HCT116 (cell line): ENCODE results near the gene C15orf61. TPM values are rescaled to one million over a fixed set of nuclear protein-coding genes. Genes with fewer than 3 reads are reported as not detected.

Source experiments
- ATAC-seq: fragments of 200-7000 bp; cut with Tn5 transposase; 2 replicates; pipeline ENCODE4 v1.9.1; 2020; ENCODE audit warnings: mild to moderate bottlenecking, moderate library complexity
- BruUV-seq: library from RNA; stranded (reverse); fragments of 400-500 nt; replicated peaks from 2 replicates; lab custom pipeline; 2021; lab: Mats Ljungman, UMichigan
- CTCF ChIA-PET: fragments of 300-600 bp; sonication (Branson Sonifier 250); formaldehyde crosslinking; loops from one replicate; lab custom pipeline; 2021; ENCODE audit warnings: antibody characterized with exemption; lab: Charles Lee
- POLR2A ChIA-PET: fragments of 300-600, 350-600 bp; sonication (Branson Sonifier 250); formaldehyde crosslinking; loops from one replicate; lab custom pipeline; 2021; ENCODE audit warnings: antibody characterized with exemption; lab: Charles Lee
- RAD21 ChIA-PET, 2 experiments: fragments of 300-600 bp; sonication (Branson Sonifier 250); formaldehyde crosslinking; loops; one replicate each; lab custom pipeline; 2023; ENCODE audit warnings: low total read pairs in 2 of 2; ENCODE audit not compliant: uncharacterized antibody in 2 of 2, unreplicated experiment in 2 of 2, low non-redundant PET in 1 of 2; lab: Charles Lee
- DNase-seq: peaks from one replicate; pipeline ENCODE4 v3.0.0-alpha.2; 2010; ENCODE audit warnings: low read depth, low spot score
- H2AFZ ChIP-seq: fragments of 200-600 bp; shearing (Covaris generic), sonication (generic); 2 replicates; pipeline ENCODE4 v1.6.1; 2017; ENCODE audit warnings: low read depth, mixed run types, mixed read lengths, antibody characterized with exemption, low read length; ENCODE audit not compliant: poor library complexity, severe bottlenecking
- H3K27ac ChIP-seq: 2 replicates; pipeline ENCODE4 v1.5.1; 2012; ENCODE audit warnings: low read depth, low read length
- H3K27me3 ChIP-seq: fragments of 200-600 bp; sonication (generic); 2 replicates; pipeline ENCODE4 v1.6.1; 2016; ENCODE audit warnings: mixed run types, low read length, mixed read lengths; ENCODE audit not compliant: insufficient read depth
- H3K36me3 ChIP-seq, 2 experiments: fragments of 200-500 bp in 1 of 2; fragments of 200-600 bp in 1 of 2; sonication (Bioruptor generic) in 1 of 2; sonication (generic) in 1 of 2; 2 replicates each; pipeline versions ENCODE4 v1.5.1 to v1.6.1; 2014 to 2016; ENCODE audit warnings: low read length in 2 of 2, inconsistent platforms in 1 of 2, mixed read lengths in 1 of 2, mixed run types in 1 of 2; ENCODE audit not compliant: insufficient read depth in 2 of 2, control insufficient read depth in 1 of 2
- H3K4me1 ChIP-seq, 2 experiments: fragments of 200-600 bp in 1 of 2; sonication (generic) in 1 of 2; 2 replicates each; pipeline versions ENCODE4 v1.5.1 to v1.6.1; 2012 to 2017; ENCODE audit warnings: low read length in 2 of 2, inconsistent platforms in 1 of 2, mild to moderate bottlenecking in 1 of 2, mixed read lengths in 1 of 2, mixed run types in 1 of 2, moderate library complexity in 1 of 2; ENCODE audit not compliant: insufficient read depth in 2 of 2, control insufficient read depth in 1 of 2
- H3K4me2 ChIP-seq: fragments of 200-600 bp; sonication (generic); 2 replicates; pipeline ENCODE4 v1.6.1; 2017; ENCODE audit warnings: mixed run types, low read length, mixed read lengths
- H3K4me3 ChIP-seq, 2 experiments: fragments of 200-600 bp in 1 of 2; sonication (generic) in 1 of 2; replicated peaks in 1 of 2; 2 replicates each; pipeline ENCODE4 v1.5.1; 2011 to 2016; ENCODE audit warnings: low read length in 2 of 2, control low read depth in 1 of 2, low read depth in 1 of 2, mild to moderate bottlenecking in 1 of 2, mixed read lengths in 1 of 2, mixed run types in 1 of 2
- H3K79me2 ChIP-seq: fragments of 200-600 bp; sonication (generic); 2 replicates; pipeline ENCODE4 v1.6.1; 2017; ENCODE audit warnings: mild to moderate bottlenecking, mixed run types, low read length, moderate library complexity, mixed read lengths; ENCODE audit not compliant: insufficient read depth
- H3K9ac ChIP-seq: fragments of 200-600 bp; sonication (generic); 2 replicates; pipeline ENCODE4 v1.6.1; 2016; ENCODE audit warnings: low read length, mixed read lengths
- H3K9me2 ChIP-seq: fragments of 200-600 bp; sonication (generic), shearing (Covaris generic); 2 replicates; pipeline ENCODE4 v1.6.1; 2017; ENCODE audit warnings: mixed run types, mild to moderate bottlenecking, moderate library complexity; ENCODE audit not compliant: insufficient read depth
- H3K9me3 ChIP-seq, 2 experiments: fragments of 200-500 bp in 1 of 2; fragments of 200-600 bp in 1 of 2; sonication (Bioruptor generic) in 1 of 2; sonication (generic) in 1 of 2; 2 replicates each; pipeline ENCODE4 v1.6.1; 2014 to 2017; ENCODE audit warnings: low read length in 2 of 2, mixed read lengths in 2 of 2, inconsistent platforms in 1 of 2, low read depth in 1 of 2, mild to moderate bottlenecking in 1 of 2, mixed run types in 1 of 2, moderate library complexity in 1 of 2; ENCODE audit not compliant: control insufficient read depth in 1 of 2, insufficient read depth in 1 of 2
- H4K20me1 ChIP-seq: fragments of 200-600 bp; sonication (generic), shearing (Covaris generic); 2 replicates; pipeline ENCODE4 v1.6.1; 2017; ENCODE audit warnings: mixed run types, mild to moderate bottlenecking, moderate library complexity; ENCODE audit not compliant: insufficient read depth
- CBX3 ChIP-seq: IDR thresholded peaks from 2 replicates; pipeline ENCODE4 v1.6.1; 2012; ENCODE audit warnings: low read depth
- CEBPB ChIP-seq: IDR thresholded peaks from 2 replicates; pipeline ENCODE4 v1.6.1; 2012; ENCODE audit warnings: low read depth
- EGR1 ChIP-seq: IDR thresholded peaks from 2 replicates; pipeline ENCODE4 v1.6.1; 2012; ENCODE audit warnings: low read depth
- ELF1 ChIP-seq: IDR thresholded peaks from 2 replicates; pipeline ENCODE4 v1.6.1; 2012; ENCODE audit warnings: low read depth, borderline replicate concordance
- EZH2 ChIP-seq: fragments of 200-600 bp; sonication (generic); IDR thresholded peaks from 2 replicates; pipeline ENCODE4 v1.6.1; 2017; ENCODE audit warnings: antibody characterized with exemption, mixed run types
- FOSL1 ChIP-seq: IDR thresholded peaks from 2 replicates; pipeline ENCODE4 v1.6.1; 2012; ENCODE audit warnings: low read depth
- MAX ChIP-seq: IDR thresholded peaks from 2 replicates; pipeline ENCODE4 v1.6.1; 2012
- POLR2A ChIP-seq: IDR thresholded peaks from 2 replicates; pipeline ENCODE4 v1.7.0; 2011; ENCODE audit warnings: borderline replicate concordance; ENCODE audit not compliant: insufficient read depth, insufficient read length; ENCODE audit errors: extremely low read depth
- POLR2AphosphoS5 ChIP-seq: IDR thresholded peaks from 2 replicates; pipeline ENCODE4 v1.6.1; 2011; ENCODE audit warnings: mild to moderate bottlenecking, low read depth, low read length, moderate library complexity
- RAD21 ChIP-seq: IDR thresholded peaks from 2 replicates; pipeline ENCODE4 v1.6.1; 2012; ENCODE audit warnings: low read depth, mild to moderate bottlenecking
- SIN3A ChIP-seq: IDR thresholded peaks from 2 replicates; pipeline ENCODE4 v1.6.1; 2012; ENCODE audit warnings: low read depth
- SP1 ChIP-seq: IDR thresholded peaks from 2 replicates; pipeline ENCODE4 v1.6.1; 2012; ENCODE audit warnings: low read depth
- SRF ChIP-seq: IDR thresholded peaks from 2 replicates; pipeline ENCODE4 v1.6.1; 2012; ENCODE audit warnings: low read depth
- TCF7L2 ChIP-seq: IDR thresholded peaks from 2 replicates; pipeline ENCODE4 v1.7.0; 2011; ENCODE audit warnings: borderline replicate concordance, inconsistent platforms; ENCODE audit not compliant: insufficient read depth, insufficient read length; ENCODE audit errors: extremely low read depth
- YY1 ChIP-seq: IDR thresholded peaks from 2 replicates; pipeline ENCODE4 v1.6.1; 2011; ENCODE audit warnings: low read length, low read depth, moderate library complexity, mild to moderate bottlenecking; ENCODE audit not compliant: insufficient replicate concordance; ENCODE audit errors: extremely low read depth
- ZFX ChIP-seq: fragments of 450-650 bp; IDR thresholded peaks from 2 replicates; pipeline ENCODE4 v1.6.1; 2017
- ZNF274 ChIP-seq: fragments of 200-500 bp; sonication (Bioruptor generic); IDR thresholded peaks from 2 replicates; pipeline ENCODE4 v1.6.1; 2014; ENCODE audit warnings: mild to moderate bottlenecking, low read depth, low read length, inconsistent platforms
- intact Hi-C: fragments of 100-400 bp; cut with micrococcal nuclease; formaldehyde crosslinking; loops from 2 replicates; pipeline ENCODE4 v1.10.0; 2022
- total RNA-seq: library from RNA; stranded (reverse); gene quantifications from one replicate; pipeline ENCODE4 v1.2.1, GENCODE V29; 2021; ENCODE audit not compliant: unreplicated experiment
- TF ChIP-seq, protein P1 (sequence below): IDR thresholded peaks from 2 replicates; pipeline ENCODE4 v1.6.1; 2011; ENCODE audit warnings: mild to moderate bottlenecking, low read length, moderate library complexity; ENCODE audit not compliant: insufficient replicate concordance; ENCODE audit errors: extremely low read depth

C15orf61 gene
- total RNA-seq, 1 experiment from 2014 or later = 9.9 TPM

GRCh38 chr15:67575039-67575502, 54.1 kb downstream of the C15orf61 start:
- Histone ChIP-seq H3K9me2 (no peaks in the 10 kb centered on the region), H3K4me1 (no peaks in the 10 kb centered on the region), H2AFZ (no peak overlapping the region), H3K9ac (no peak overlapping the region), H3K27me3 (no peaks in the 10 kb centered on the region), H3K9me3 (no peaks in the 10 kb centered on the region), H4K20me1 (no peaks in the 10 kb centered on the region), H3K79me2 (no peaks in the 10 kb centered on the region), H3K36me3 (no peaks in the 10 kb centered on the region), H3K27ac (no peak overlapping the region), H3K4me2 (no peak overlapping the region), H3K4me3 (no peak overlapping the region)
- DNase-seq = no peak
- ChIA-PET RAD21 (no interaction called here), POLR2A (no interaction called here), CTCF (no interaction called here)
- intact Hi-C loops = no loop called here
- no peak for ATAC-seq
- no TSS peak for BruUV-seq
- TF ChIP-seq FOSL1 (no peak), POLR2AphosphoS5 (no peak), MAX (no peak), SP1 (no peak), EZH2 (no peak), CEBPB (no peak), TCF7L2 (no peak), ELF1 (no peak), ZNF274 (no peak), SRF (no peak), EGR1 (no peak), POLR2A (no peak), RAD21 (no peak), YY1 (no peak), CBX3 (no peak), ZFX (no peak), SIN3A (no peak)
- TF ChIP-seq, protein P1, sequence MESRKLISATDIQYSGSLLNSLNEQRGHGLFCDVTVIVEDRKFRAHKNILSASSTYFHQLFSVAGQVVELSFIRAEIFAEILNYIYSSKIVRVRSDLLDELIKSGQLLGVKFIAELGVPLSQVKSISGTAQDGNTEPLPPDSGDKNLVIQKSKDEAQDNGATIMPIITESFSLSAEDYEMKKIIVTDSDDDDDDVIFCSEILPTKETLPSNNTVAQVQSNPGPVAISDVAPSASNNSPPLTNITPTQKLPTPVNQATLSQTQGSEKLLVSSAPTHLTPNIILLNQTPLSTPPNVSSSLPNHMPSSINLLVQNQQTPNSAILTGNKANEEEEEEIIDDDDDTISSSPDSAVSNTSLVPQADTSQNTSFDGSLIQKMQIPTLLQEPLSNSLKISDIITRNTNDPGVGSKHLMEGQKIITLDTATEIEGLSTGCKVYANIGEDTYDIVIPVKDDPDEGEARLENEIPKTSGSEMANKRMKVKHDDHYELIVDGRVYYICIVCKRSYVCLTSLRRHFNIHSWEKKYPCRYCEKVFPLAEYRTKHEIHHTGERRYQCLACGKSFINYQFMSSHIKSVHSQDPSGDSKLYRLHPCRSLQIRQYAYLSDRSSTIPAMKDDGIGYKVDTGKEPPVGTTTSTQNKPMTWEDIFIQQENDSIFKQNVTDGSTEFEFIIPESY = no peak
